OCI-LY1 (cell line): Measurements from ENCODE around the gene KCNG4.

Experiments used
- H2AFZ ChIP-seq: fragments of 200-600 bp; sonication (generic), shearing (Covaris generic); 2 replicates; pipeline ENCODE4 v1.6.0; 2014; ENCODE audit warnings: antibody characterized with exemption, mild to moderate bottlenecking, low read length
- H3F3A ChIP-seq: fragments of 200-600 bp; sonication (generic), shearing (Covaris generic); 2 replicates; pipeline ENCODE4 v1.6.0; 2014; ENCODE audit warnings: mild to moderate bottlenecking, antibody characterized with exemption, low read length, moderate library complexity; ENCODE audit not compliant: insufficient read depth
- H3K27ac ChIP-seq: fragments of 200-600 bp; sonication (generic); 2 replicates; pipeline ENCODE4 v1.5.1; 2014; ENCODE audit warnings: low read length, mixed run types, mild to moderate bottlenecking, low read depth; ENCODE audit not compliant: poor library complexity, severe bottlenecking
- H3K27me3 ChIP-seq: fragments of 200-600 bp; sonication (generic); 2 replicates; pipeline ENCODE4 v1.6.0; 2014; ENCODE audit warnings: antibody characterized with exemption, mild to moderate bottlenecking, low read length, moderate library complexity; ENCODE audit not compliant: insufficient read depth
- H3K36me3 ChIP-seq: fragments of 200-600 bp; sonication (generic); 2 replicates; pipeline ENCODE4 v1.6.1; 2014; ENCODE audit warnings: mild to moderate bottlenecking, antibody characterized with exemption, low read length, moderate library complexity, mixed read lengths; ENCODE audit not compliant: insufficient read depth
- H3K4me1 ChIP-seq: fragments of 200-600 bp; sonication (generic); 2 replicates; pipeline ENCODE4 v1.5.1; 2014; ENCODE audit warnings: mild to moderate bottlenecking, low read length, moderate library complexity; ENCODE audit not compliant: insufficient read depth, severe bottlenecking
- H3K4me2 ChIP-seq: fragments of 200-600 bp; sonication (generic), shearing (Covaris generic); 2 replicates; pipeline ENCODE4 v1.6.1; 2014; ENCODE audit warnings: low read length
- H3K4me3 ChIP-seq: fragments of 200-600 bp; sonication (generic); 2 replicates; pipeline ENCODE4 v1.5.1; 2014; ENCODE audit warnings: low read length, low read depth, mild to moderate bottlenecking, mixed read lengths; ENCODE audit not compliant: poor library complexity, severe bottlenecking
- H3K79me2 ChIP-seq: fragments of 200-600 bp; shearing (Covaris generic); 2 replicates; pipeline ENCODE4 v1.6.1; 2016; ENCODE audit warnings: mixed run types, low read length, mixed read lengths; ENCODE audit not compliant: insufficient read depth
- H3K9ac ChIP-seq: fragments of 200-600 bp; sonication (generic), shearing (Covaris generic); 2 replicates; pipeline ENCODE4 v1.6.1; 2014; ENCODE audit warnings: mild to moderate bottlenecking, low read length, mixed read lengths
- H3K9me2 ChIP-seq: fragments of 200-600 bp; sonication (generic), shearing (Covaris generic); 2 replicates; pipeline ENCODE4 v1.6.1; 2014; ENCODE audit warnings: low read depth, mild to moderate bottlenecking, low read length, mixed read lengths
- H3K9me3 ChIP-seq: fragments of 200-600 bp; shearing (Covaris generic); 2 replicates; pipeline ENCODE4 v1.6.1; 2014; ENCODE audit warnings: low read length, mixed read lengths
- H4K20me1 ChIP-seq: fragments of 200-600 bp; sonication (generic), shearing (Covaris generic); 2 replicates; pipeline ENCODE4 v1.6.0; 2016; ENCODE audit warnings: mild to moderate bottlenecking, low read length; ENCODE audit not compliant: insufficient read depth
- CTCF ChIP-seq: fragments of 200-600 bp; sonication (generic), shearing (Covaris generic); IDR thresholded peaks from 2 replicates; pipeline ENCODE4 v1.5.1; 2017; ENCODE audit warnings: mild to moderate bottlenecking, antibody characterized with exemption, low read length, moderate library complexity, mixed read lengths
- EZH2 ChIP-seq: fragments of 200-600 bp; sonication (generic), shearing (Covaris generic); IDR thresholded peaks from 2 replicates; pipeline ENCODE4 v1.8.0; 2017; ENCODE audit warnings: borderline replicate concordance, mixed run types, mild to moderate bottlenecking, antibody characterized with exemption, low read length, moderate library complexity, mixed read lengths

The KCNG4 gene

GRCh38 chr16:84209989-84210388, 29.8 kb downstream of the KCNG4 start:
- Histone ChIP-seq H3K4me2 (no peak overlapping the region), H3K79me2 (no peaks in the 10 kb centered on the region), H4K20me1 (no peaks in the 10 kb centered on the region), H3K9me2 (no peaks in the 10 kb centered on the region), H3K4me3 (no peak overlapping the region), H3K36me3 (no peaks in the 10 kb centered on the region), H3K9me3 (no peaks in the 10 kb centered on the region), H3K27ac (no peak overlapping the region), H2AFZ (no peak overlapping the region), H3K27me3 (peaks cover 10% of the 10 kb centered on the region; the same call in 1 of the 2 replicates), H3K4me1 (no peaks in the 10 kb centered on the region), H3K9ac (no peak overlapping the region), H3F3A (no peaks in the 10 kb centered on the region)
- peak; percentile 37 for TF ChIP-seq CTCF
- no peak for TF ChIP-seq EZH2

GRCh38 chr16:84207879-84208278, 31.9 kb downstream of the KCNG4 start:
- no peak overlapping the region for H3K27ac ChIP-seq
- TF ChIP-seq EZH2, result no peak
- TF ChIP-seq CTCF, result no peak

GRCh38 chr16:84207251-84207650, 32.6 kb downstream of the KCNG4 start:
- no peak for TF ChIP-seq EZH2
- no peak for TF ChIP-seq CTCF
- no peaks in the 10 kb centered on the region for H3K4me1 ChIP-seq
- H3K79me2 ChIP-seq, result no peaks in the 10 kb centered on the region
- no peaks in the 10 kb centered on the region for H3K9me3 ChIP-seq
- H3K9me2 ChIP-seq, result no peaks in the 10 kb centered on the region
- H4K20me1 ChIP-seq, result no peaks in the 10 kb centered on the region
- H3K27me3 ChIP-seq, result peaks cover 2% of the 10 kb centered on the region; the same call in 1 of the 2 replicates
- no peaks in the 10 kb centered on the region for H3F3A ChIP-seq
- no peak overlapping the region for H3K9ac ChIP-seq
- no peak overlapping the region for H3K4me3 ChIP-seq
- H2AFZ ChIP-seq, result no peak overlapping the region
- no peak overlapping the region for H3K27ac ChIP-seq
- H3K36me3 ChIP-seq, result no peaks in the 10 kb centered on the region; the same call in 1 of the 2 replicates
- H3K4me2 ChIP-seq, result no peak overlapping the region

More at GRCh38 chr16:84207879-84208278, 31.9 kb downstream of the KCNG4 start:
- H3K9ac ChIP-seq, result no peak overlapping the region
- no peaks in the 10 kb centered on the region for H4K20me1 ChIP-seq
- no peaks in the 10 kb centered on the region for H3F3A ChIP-seq
- no peak overlapping the region for H3K4me2 ChIP-seq
- H3K27me3 ChIP-seq, result peaks cover 2% of the 10 kb centered on the region; the same call in 1 of the 2 replicates
- H2AFZ ChIP-seq, result no peak overlapping the region
- H3K36me3 ChIP-seq, result no peaks in the 10 kb centered on the region; the same call in 1 of the 2 replicates
- no peaks in the 10 kb centered on the region for H3K79me2 ChIP-seq
- no peaks in the 10 kb centered on the region for H3K9me2 ChIP-seq
- H3K4me1 ChIP-seq, result no peaks in the 10 kb centered on the region
- no peaks in the 10 kb centered on the region for H3K9me3 ChIP-seq
- no peak overlapping the region for H3K4me3 ChIP-seq
